ENCODE data around the gene DSCAML1. TPM values are rescaled to one million over a fixed set of nuclear protein-coding genes. Genes with fewer than 3 reads are reported as not detected.

DSCAML1 gene
- total RNA-seq, 1 donor from 2014 or later = 0.16 TPM

- Mint-ChIP-seq H3K4me3 (ENCODE audit: unreplicated experiment) (no peak overlapping the region), H3K27me3 (ENCODE audit: low read depth, unreplicated experiment) (peaks cover 60% of the 10 kb centered on the region), H3K4me1 (ENCODE audit: low read depth, unreplicated experiment) (no peaks in the 10 kb centered on the region), H3K9me3 (ENCODE audit: unreplicated experiment) (no peaks in the 10 kb centered on the region), H3K27ac (ENCODE audit: unreplicated experiment) (no peak overlapping the region), H3K36me3 (ENCODE audit: low read depth, unreplicated experiment) (no peaks in the 10 kb centered on the region)
- H3K27me3 ChIP-seq (ENCODE audit: insufficient read depth, low read length) = no peaks in the 10 kb centered on the region
- H2AFZ ChIP-seq (ENCODE audit: low read depth, low read length) = no peak overlapping the region
- FAIRE-seq (no peak), DNase-seq (ENCODE audit: low read depth) (no peak)
- H3K9ac ChIP-seq (ENCODE audit: low read length) = no peak overlapping the region
- no peaks in the 10 kb centered on the region for H3K79me2 ChIP-seq (ENCODE audit: insufficient read depth, low read length)
- no peaks in the 10 kb centered on the region for H3K9me3 ChIP-seq (ENCODE audit: insufficient read depth, low read depth, low read length)
- no peak overlapping the region for H3K4me2 ChIP-seq (ENCODE audit: low read length)
- TF ChIP-seq EZH2 (IDR thresholded peaks at IDR 0.05; ENCODE audit: insufficient read depth, low read length) = no peak
- TF ChIP-seq CTCF (IDR thresholded peaks at IDR 0.05; ENCODE audit: insufficient read depth, low read depth, low read length) = no peak
- no peaks in the 10 kb centered on the region for H4K20me1 ChIP-seq (ENCODE audit: insufficient read depth, low read length)
- H3K4me1 ChIP-seq (ENCODE audit: insufficient read depth, low read length) = no peaks in the 10 kb centered on the region
- H3K36me3 ChIP-seq (ENCODE audit: insufficient read depth, low read length) = no peaks in the 10 kb centered on the region
- no peak overlapping the region for H3K27ac ChIP-seq (ENCODE audit: low read depth, low read length)
- H3K4me3 ChIP-seq (ENCODE audit: insufficient read depth, low read depth, low read length) = no peak overlapping the region
Measured at GRCh38 chr11:117466966-117467365, 330.1 kb downstream of the DSCAML1 start.

- Mint-ChIP-seq H3K9me3 (ENCODE audit: unreplicated experiment) (no peaks in the 10 kb centered on the region), H3K4me1 (ENCODE audit: low read depth, unreplicated experiment) (peaks cover 2% of the 10 kb centered on the region), H3K4me3 (ENCODE audit: unreplicated experiment) (no peak overlapping the region), H3K36me3 (ENCODE audit: low read depth, unreplicated experiment) (no peaks in the 10 kb centered on the region), H3K27ac (ENCODE audit: unreplicated experiment) (no peak overlapping the region), H3K27me3 (ENCODE audit: low read depth, unreplicated experiment) (peaks cover 69% of the 10 kb centered on the region)
- DNase-seq (ENCODE audit: low read depth) (no peak), FAIRE-seq (no peak)
- no peak overlapping the region for H3K9ac ChIP-seq (ENCODE audit: low read length)
- no peak overlapping the region for H3K27ac ChIP-seq (ENCODE audit: low read depth, low read length)
- H3K79me2 ChIP-seq (ENCODE audit: insufficient read depth, low read length) = no peaks in the 10 kb centered on the region
- no peaks in the 10 kb centered on the region for H3K9me3 ChIP-seq (ENCODE audit: insufficient read depth, low read depth, low read length)
- TF ChIP-seq EZH2 (IDR thresholded peaks at IDR 0.05; ENCODE audit: insufficient read depth, low read length) (no peak), CTCF (IDR thresholded peaks at IDR 0.05; ENCODE audit: insufficient read depth, low read depth, low read length) (no peak)
- no peaks in the 10 kb centered on the region for H3K4me1 ChIP-seq (ENCODE audit: insufficient read depth, low read length)
- H2AFZ ChIP-seq (ENCODE audit: low read depth, low read length) = no peak overlapping the region
- no peaks in the 10 kb centered on the region for H3K27me3 ChIP-seq (ENCODE audit: insufficient read depth, low read length)
- H4K20me1 ChIP-seq (ENCODE audit: insufficient read depth, low read length) = no peaks in the 10 kb centered on the region
- no peaks in the 10 kb centered on the region for H3K36me3 ChIP-seq (ENCODE audit: insufficient read depth, low read length)
- no peak overlapping the region for H3K4me2 ChIP-seq (ENCODE audit: low read length)
- no peak overlapping the region for H3K4me3 ChIP-seq (ENCODE audit: insufficient read depth, low read depth, low read length)
Measured at GRCh38 chr11:117465236-117465997, 331.6 kb downstream of the DSCAML1 start.

GRCh38 chr11:117464778-117465177, 332.2 kb downstream of the DSCAML1 start:
- Mint-ChIP-seq H3K9me3 (ENCODE audit: unreplicated experiment) (no peaks in the 10 kb centered on the region), H3K27ac (ENCODE audit: unreplicated experiment) (no peak overlapping the region), H3K27me3 (ENCODE audit: low read depth, unreplicated experiment) (peaks cover 72% of the 10 kb centered on the region), H3K4me1 (ENCODE audit: low read depth, unreplicated experiment) (peaks cover 8% of the 10 kb centered on the region), H3K36me3 (ENCODE audit: low read depth, unreplicated experiment) (no peaks in the 10 kb centered on the region), H3K4me3 (ENCODE audit: unreplicated experiment) (no peak overlapping the region)
- Histone ChIP-seq H3K27me3 (ENCODE audit: insufficient read depth, low read length) (no peaks in the 10 kb centered on the region), H3K9ac (ENCODE audit: low read length) (no peak overlapping the region), H3K36me3 (ENCODE audit: insufficient read depth, low read length) (no peaks in the 10 kb centered on the region), H4K20me1 (ENCODE audit: insufficient read depth, low read length) (no peaks in the 10 kb centered on the region), H3K79me2 (ENCODE audit: insufficient read depth, low read length) (no peaks in the 10 kb centered on the region), H3K4me3 (ENCODE audit: insufficient read depth, low read depth, low read length) (no peak overlapping the region), H3K4me1 (ENCODE audit: insufficient read depth, low read length) (no peaks in the 10 kb centered on the region), H3K9me3 (ENCODE audit: insufficient read depth, low read depth, low read length) (no peaks in the 10 kb centered on the region), H2AFZ (ENCODE audit: low read depth, low read length) (no peak overlapping the region), H3K4me2 (ENCODE audit: low read length) (no peak overlapping the region), H3K27ac (ENCODE audit: low read depth, low read length) (no peak overlapping the region)
- no peak for FAIRE-seq
- no peak for DNase-seq (ENCODE audit: low read depth)
- TF ChIP-seq EZH2 (IDR thresholded peaks at IDR 0.05; ENCODE audit: insufficient read depth, low read length) = no peak
- TF ChIP-seq CTCF (IDR thresholded peaks at IDR 0.05; ENCODE audit: insufficient read depth, low read depth, low read length) = no peak
